OCI-LY7 (cell line): ENCODE results near the gene LDB3.

Experiments
- EZH2phosphoT487 ChIP-seq: fragments of 200-600 bp; sonication (generic); IDR thresholded peaks from 2 replicates; pipeline ENCODE4 v1.6.1; 2018; ENCODE audit warnings: low read depth, borderline replicate concordance, mild to moderate bottlenecking, mixed run types, antibody characterized with exemption, low read length, moderate library complexity, mixed read lengths
- TF ChIP-seq, protein P1 (sequence below): fragments of 200-600 bp; sonication (generic); conservative IDR thresholded peaks from 2 replicates; pipeline ENCODE4 v1.5.1; 2014; ENCODE audit warnings: mild to moderate bottlenecking, antibody characterized with exemption, low read length, moderate library complexity, mixed read lengths

DNA sequence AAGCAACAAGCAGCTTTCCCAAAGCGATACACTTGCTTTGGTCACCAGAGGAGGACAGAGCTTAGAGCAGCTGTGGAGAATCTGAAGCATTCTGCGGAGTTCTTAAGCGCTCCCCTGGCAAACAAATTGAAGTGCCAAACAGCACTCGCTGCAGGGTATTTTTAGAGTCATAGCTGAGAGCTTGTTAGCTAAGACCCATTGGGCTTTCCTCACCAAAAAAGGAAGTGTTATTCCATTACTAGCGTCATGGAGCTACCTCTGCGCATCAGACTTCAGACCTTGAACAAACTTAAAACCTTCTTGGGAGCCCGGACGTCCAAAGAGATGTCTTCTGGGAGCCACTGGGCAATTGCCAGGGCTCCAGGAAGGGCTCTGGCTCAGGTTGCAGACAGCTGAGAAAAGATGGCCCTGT is 65.0 kb downstream of the LDB3 start:
- TF ChIP-seq, protein P1, sequence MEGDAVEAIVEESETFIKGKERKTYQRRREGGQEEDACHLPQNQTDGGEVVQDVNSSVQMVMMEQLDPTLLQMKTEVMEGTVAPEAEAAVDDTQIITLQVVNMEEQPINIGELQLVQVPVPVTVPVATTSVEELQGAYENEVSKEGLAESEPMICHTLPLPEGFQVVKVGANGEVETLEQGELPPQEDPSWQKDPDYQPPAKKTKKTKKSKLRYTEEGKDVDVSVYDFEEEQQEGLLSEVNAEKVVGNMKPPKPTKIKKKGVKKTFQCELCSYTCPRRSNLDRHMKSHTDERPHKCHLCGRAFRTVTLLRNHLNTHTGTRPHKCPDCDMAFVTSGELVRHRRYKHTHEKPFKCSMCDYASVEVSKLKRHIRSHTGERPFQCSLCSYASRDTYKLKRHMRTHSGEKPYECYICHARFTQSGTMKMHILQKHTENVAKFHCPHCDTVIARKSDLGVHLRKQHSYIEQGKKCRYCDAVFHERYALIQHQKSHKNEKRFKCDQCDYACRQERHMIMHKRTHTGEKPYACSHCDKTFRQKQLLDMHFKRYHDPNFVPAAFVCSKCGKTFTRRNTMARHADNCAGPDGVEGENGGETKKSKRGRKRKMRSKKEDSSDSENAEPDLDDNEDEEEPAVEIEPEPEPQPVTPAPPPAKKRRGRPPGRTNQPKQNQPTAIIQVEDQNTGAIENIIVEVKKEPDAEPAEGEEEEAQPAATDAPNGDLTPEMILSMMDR: no peak
- TF ChIP-seq EZH2phosphoT487: no peak
